ENCODE measurements around the gene MAPK8IP3. TPM values are rescaled to one million over a fixed set of nuclear protein-coding genes. Genes with fewer than 3 reads are reported as not detected.
A peak's percentile ranks its signal among the peaks of the same experiment; 100 is the strongest.

Gene MAPK8IP3
- polyA plus RNA-seq, 1 donor (not counting 4 experiments of a cell fraction or from before 2014, with no cell fraction given): 11.7 TPM

DNA sequence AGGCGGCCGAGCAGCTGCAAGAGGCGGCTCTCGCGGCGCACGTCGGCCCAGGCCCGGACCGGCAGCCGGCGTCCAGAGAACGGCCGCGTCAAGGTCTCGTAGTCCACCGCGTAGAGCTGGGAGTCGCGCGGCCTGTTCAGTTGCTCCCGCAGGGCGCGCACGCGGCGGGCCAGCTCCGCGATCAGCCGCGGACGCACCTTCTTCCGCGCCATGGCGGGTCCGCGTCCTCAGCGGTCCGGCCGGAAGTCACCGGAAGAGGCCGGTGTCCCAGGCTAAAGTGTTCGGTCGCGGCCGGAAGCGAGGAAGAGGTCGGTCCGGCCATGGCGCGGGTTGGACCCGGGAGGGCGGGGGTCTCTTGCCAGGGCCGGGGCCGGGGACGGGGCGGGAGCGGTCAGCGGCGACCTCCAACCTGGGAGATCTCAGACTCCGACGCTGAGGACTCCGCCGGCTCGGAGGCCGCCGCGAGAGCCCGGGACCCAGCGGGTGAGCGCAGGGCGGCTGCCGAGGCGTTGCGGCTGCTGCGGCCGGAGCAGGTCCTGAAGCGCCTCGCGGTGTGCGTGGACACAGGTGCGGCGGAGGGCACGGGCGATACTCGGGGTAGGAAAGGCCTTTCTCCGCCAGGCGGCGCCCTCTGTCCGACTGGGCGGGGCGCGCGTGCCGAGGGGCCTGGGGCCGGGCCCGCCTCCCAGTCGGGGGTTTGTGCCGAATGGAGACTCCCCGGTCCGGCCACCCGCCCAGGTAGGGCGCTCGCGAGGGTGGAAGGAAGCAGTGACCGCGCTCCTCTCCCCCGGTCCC, 67.1 kb downstream of the MAPK8IP3 start, which contains the start of gene MRPS34:
MRPS34 (minus strand) TSS at position 227 of the 795 bp plus-strand sequence; CDS start at position 212, 15 bp downstream.
- peak within 1 kb of the TSS; percentile 73 to 75 (median 73) for H3K4me3 ChIP-seq (ENCODE audit: control insufficient read depth in 2 of 3, extremely low read depth in 1 of 3, insufficient read depth in 2 of 3, low read depth in 1 of 3, low read length in 3 of 3)
- H2AFZ ChIP-seq (ENCODE audit: control insufficient read depth, low read length): peak within 1 kb of the TSS; percentile 74
- FAIRE-seq: no peak
- peaks cover 32% of the 10 kb centered on the region for H3K79me2 ChIP-seq (ENCODE audit: control insufficient read depth, insufficient read depth, low read length)
- peaks cover 3 to 11% of the 10 kb centered on the region in 2 experiments for H3K36me3 ChIP-seq (ENCODE audit: control insufficient read depth in 2 of 2, extremely low read depth in 1 of 2, insufficient read depth in 2 of 2, low read length in 2 of 2)
- H3K9ac ChIP-seq (ENCODE audit: control insufficient read depth, extremely low read depth, insufficient read depth, low read length): peak within 1 kb of the TSS; percentile 81
- DNase-seq (ENCODE audit: low read depth, low spot score): no peak
- peak within 1 kb of the TSS; percentile 76 for H3K27ac ChIP-seq (ENCODE audit: control insufficient read depth, insufficient read depth, low read length)
- peaks cover 2% of the 10 kb centered on the region for H4K20me1 ChIP-seq (ENCODE audit: control insufficient read depth, extremely low read depth, insufficient read depth, low read length)
- H3K9me1 ChIP-seq (ENCODE audit: control insufficient read depth, extremely low read depth, insufficient read depth, low read length): no peaks in the 10 kb centered on the region
- dilution Hi-C loops (cut with MboI; ENCODE audit: extremely low pct_ligation_motif_present, low sequenced_read_pairs): no loop called here
- peaks cover 22% of the 10 kb centered on the region for H3K4me1 ChIP-seq (ENCODE audit: control insufficient read depth, extremely low read depth, insufficient read depth, low read length)
- no peaks in the 10 kb centered on the region for H3K9me3 ChIP-seq (ENCODE audit: control insufficient read depth, low read depth, low read length)
- peak within 1 kb of the TSS; percentile 99 for H3K4me2 ChIP-seq (ENCODE audit: control insufficient read depth, extremely low read depth, insufficient read depth, low read depth, low read length)
- H3K27me3 ChIP-seq (ENCODE audit: control insufficient read depth, extremely low read depth, insufficient read depth, low read length): no peaks in the 10 kb centered on the region
- no peak for TF ChIP-seq EZH2 (IDR thresholded peaks at IDR 0.05; ENCODE audit: low read length)
- TF ChIP-seq, protein P1, sequence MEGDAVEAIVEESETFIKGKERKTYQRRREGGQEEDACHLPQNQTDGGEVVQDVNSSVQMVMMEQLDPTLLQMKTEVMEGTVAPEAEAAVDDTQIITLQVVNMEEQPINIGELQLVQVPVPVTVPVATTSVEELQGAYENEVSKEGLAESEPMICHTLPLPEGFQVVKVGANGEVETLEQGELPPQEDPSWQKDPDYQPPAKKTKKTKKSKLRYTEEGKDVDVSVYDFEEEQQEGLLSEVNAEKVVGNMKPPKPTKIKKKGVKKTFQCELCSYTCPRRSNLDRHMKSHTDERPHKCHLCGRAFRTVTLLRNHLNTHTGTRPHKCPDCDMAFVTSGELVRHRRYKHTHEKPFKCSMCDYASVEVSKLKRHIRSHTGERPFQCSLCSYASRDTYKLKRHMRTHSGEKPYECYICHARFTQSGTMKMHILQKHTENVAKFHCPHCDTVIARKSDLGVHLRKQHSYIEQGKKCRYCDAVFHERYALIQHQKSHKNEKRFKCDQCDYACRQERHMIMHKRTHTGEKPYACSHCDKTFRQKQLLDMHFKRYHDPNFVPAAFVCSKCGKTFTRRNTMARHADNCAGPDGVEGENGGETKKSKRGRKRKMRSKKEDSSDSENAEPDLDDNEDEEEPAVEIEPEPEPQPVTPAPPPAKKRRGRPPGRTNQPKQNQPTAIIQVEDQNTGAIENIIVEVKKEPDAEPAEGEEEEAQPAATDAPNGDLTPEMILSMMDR (optimal IDR thresholded peaks at IDR 0.05 in 1 of 3, IDR thresholded peaks at IDR 0.05 in 1 of 3, conservative IDR thresholded peaks at IDR 0.05 in 1 of 3; ENCODE audit: extremely low read depth in 1 of 3, insufficient read depth in 2 of 3, low read length in 3 of 3): peak; percentile 51 to 84 (median 84)

- Histone ChIP-seq H4K20me1 (ENCODE audit: control insufficient read depth, extremely low read depth, insufficient read depth, low read length) (peaks cover 2% of the 10 kb centered on the region), H3K27me3 (ENCODE audit: control insufficient read depth, extremely low read depth, insufficient read depth, low read length) (no peaks in the 10 kb centered on the region), H2AFZ (ENCODE audit: control insufficient read depth, low read length) (no peak overlapping the region), H3K4me3 (ENCODE audit: control insufficient read depth in 2 of 3, extremely low read depth in 1 of 3, insufficient read depth in 2 of 3, low read depth in 1 of 3, low read length in 3 of 3) (peak overlapping the region; percentile 73 to 75 (median 73)), H3K9ac (ENCODE audit: control insufficient read depth, extremely low read depth, insufficient read depth, low read length) (peak overlapping the region; percentile 81), H3K4me1 (ENCODE audit: control insufficient read depth, extremely low read depth, insufficient read depth, low read length) (peaks cover 22% of the 10 kb centered on the region), H3K79me2 (ENCODE audit: control insufficient read depth, insufficient read depth, low read length) (peaks cover 32% of the 10 kb centered on the region), H3K27ac (ENCODE audit: control insufficient read depth, insufficient read depth, low read length) (peak overlapping the region; percentile 76), H3K36me3 (ENCODE audit: control insufficient read depth in 2 of 2, extremely low read depth in 1 of 2, insufficient read depth in 2 of 2, low read length in 2 of 2) (peaks cover 3 to 14% of the 10 kb centered on the region in 2 experiments), H3K9me3 (ENCODE audit: control insufficient read depth, low read depth, low read length) (no peaks in the 10 kb centered on the region), H3K9me1 (ENCODE audit: control insufficient read depth, extremely low read depth, insufficient read depth, low read length) (no peaks in the 10 kb centered on the region), H3K4me2 (ENCODE audit: control insufficient read depth, extremely low read depth, insufficient read depth, low read depth, low read length) (peak overlapping the region; percentile 95)
- dilution Hi-C loops (cut with MboI; ENCODE audit: extremely low pct_ligation_motif_present, low sequenced_read_pairs): no loop called here
- DNase-seq (ENCODE audit: low read depth, low spot score) (no peak), FAIRE-seq (no peak)
- TF ChIP-seq, protein P1 (optimal IDR thresholded peaks at IDR 0.05 in 1 of 3, IDR thresholded peaks at IDR 0.05 in 1 of 3, conservative IDR thresholded peaks at IDR 0.05 in 1 of 3; ENCODE audit: extremely low read depth in 1 of 3, insufficient read depth in 2 of 3, low read length in 3 of 3): peak in 1 of 3 experiments; percentile 2
- TF ChIP-seq EZH2 (IDR thresholded peaks at IDR 0.05; ENCODE audit: low read length): no peak
Observed at GRCh38 chr16:1773703-1774447, 67.9 kb downstream of the MAPK8IP3 start.

Data from keratinocyte (primary cell).